Activated CD4-positive, alpha-beta memory T cell treated with anti-CD3 and anti-CD28 coated beads for 36 hours (primary cell): ENCODE data around the gene NOVA2. TPM values are rescaled to one million over a fixed set of nuclear protein-coding genes. Genes with fewer than 3 reads are reported as not detected.
A peak's percentile ranks its signal among the peaks of the same experiment; 100 is the strongest.
"Not testable (repeated sequence)": the region's sequence is repeated elsewhere in the genome, so short reads cannot be mapped to it uniquely, and the experiment has no call there.

ENCODE experiments used
- CTCF ChIA-PET: fragments of 350-600 bp; sonication (Branson Sonifier 250); formaldehyde crosslinking; loops from one replicate; lab custom pipeline; 2021; ENCODE audit warnings: antibody characterized with exemption, inconsistent platforms; lab: Charles Lee
- POLR2A ChIA-PET: fragments of 350-600 bp; sonication (Branson Sonifier 250); formaldehyde crosslinking; loops from one replicate; lab custom pipeline; 2021; ENCODE audit warnings: antibody characterized with exemption; lab: Charles Lee
- DNase-seq: peaks from one replicate; pipeline ENCODE4 v3.0.0-alpha.2; 2020
- H3K27ac Mint-ChIP-seq: one replicate; pipeline ENCODE4 v1.8.0; 2021; ENCODE audit warnings: mixed read lengths
- H3K27me3 Mint-ChIP-seq: one replicate; pipeline ENCODE4 v1.8.0; 2021; ENCODE audit warnings: mixed read lengths
- H3K36me3 Mint-ChIP-seq: one replicate; pipeline ENCODE4 v1.8.0; 2021; ENCODE audit warnings: mixed read lengths
- H3K4me1 Mint-ChIP-seq: one replicate; pipeline ENCODE4 v1.8.0; 2021; ENCODE audit warnings: low read depth, mixed read lengths
- H3K4me3 Mint-ChIP-seq: one replicate; pipeline ENCODE4 v1.8.0; 2021; ENCODE audit warnings: mild to moderate bottlenecking, mixed read lengths
- H3K9me3 Mint-ChIP-seq: one replicate; pipeline ENCODE4 v1.8.0; 2021; ENCODE audit warnings: mixed read lengths
- intact Hi-C: fragments of 100-400 bp; cut with micrococcal nuclease; formaldehyde crosslinking; loops from one replicate; pipeline ENCODE4 v1.15.1; 2023
- total RNA-seq, 2 experiments: library from RNA; stranded (reverse); gene quantifications; one replicate each; pipeline ENCODE4 v1.2.3, GENCODE V29; 2021

Gene NOVA2
- total RNA-seq, 2 experiments from 2014 or later: not detected

DNA sequence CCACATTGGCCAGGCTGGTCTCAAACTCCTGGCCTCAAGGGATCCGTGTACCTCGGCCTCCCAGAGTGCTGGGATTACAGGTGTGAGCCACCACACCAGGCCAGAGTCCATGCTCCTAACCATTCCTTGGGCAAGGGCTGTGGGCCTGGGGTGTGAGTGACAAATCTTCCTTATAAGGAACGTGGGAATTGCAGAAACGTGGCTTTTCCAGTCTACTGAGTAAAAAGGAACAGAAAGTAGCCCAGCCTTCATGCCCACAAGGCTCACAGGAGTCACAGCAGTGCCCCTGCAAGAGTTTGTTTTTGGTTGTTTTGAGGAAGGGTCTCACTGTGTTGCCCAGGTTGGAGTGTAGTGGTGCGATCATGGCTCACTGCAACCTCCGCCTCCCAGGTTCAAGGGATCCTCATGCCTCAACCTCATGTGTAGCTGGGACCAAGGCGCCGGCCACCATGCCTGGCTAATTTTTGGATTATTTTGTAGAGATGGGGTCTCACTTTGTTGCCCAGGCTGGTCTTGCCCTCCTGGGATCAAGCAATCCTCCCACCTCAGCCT, 76.3 kb downstream of the NOVA2 start:
- intact Hi-C loops: no loop called here
- H3K9me3 Mint-ChIP-seq: no peaks in the 10 kb centered on the region
- H3K4me1 Mint-ChIP-seq: peaks cover 9% of the 10 kb centered on the region
- CTCF ChIA-PET: no interaction called here
- no peaks in the 10 kb centered on the region for H3K27me3 Mint-ChIP-seq
- H3K36me3 Mint-ChIP-seq: peaks cover 16% of the 10 kb centered on the region
- H3K27ac Mint-ChIP-seq: no peak overlapping the region
- no peak overlapping the region for H3K4me3 Mint-ChIP-seq
- POLR2A ChIA-PET: no interaction called here
- DNase-seq: no peak

GRCh38 chr19:45895983-45896599, 77.6 kb downstream of the NOVA2 start:
- H3K4me1 Mint-ChIP-seq, H3K4me3 Mint-ChIP-seq, H3K27ac Mint-ChIP-seq, DNase-seq, H3K27me3 Mint-ChIP-seq, intact Hi-C loops, POLR2A ChIA-PET, CTCF ChIA-PET, H3K9me3 Mint-ChIP-seq: not testable (repeated sequence)
- H3K36me3 Mint-ChIP-seq: peaks cover 16% of the 10 kb centered on the region

GRCh38 chr19:45895519-45895972, 78.1 kb downstream of the NOVA2 start:
- POLR2A ChIA-PET: no interaction called here
- CTCF ChIA-PET: no interaction called here

GRCh38 chr19:45890877-45891276, 82.8 kb downstream of the NOVA2 start:
- H3K9me3 Mint-ChIP-seq: no peaks in the 10 kb centered on the region
- peaks cover 5% of the 10 kb centered on the region for H3K36me3 Mint-ChIP-seq
- H3K27me3 Mint-ChIP-seq: no peaks in the 10 kb centered on the region
- no peak overlapping the region for H3K27ac Mint-ChIP-seq
- intact Hi-C loops: no loop called here
- ChIA-PET CTCF (no interaction called here), POLR2A (no interaction called here)
- H3K4me3 Mint-ChIP-seq: no peak overlapping the region
- DNase-seq: no peak
- peaks cover 2% of the 10 kb centered on the region for H3K4me1 Mint-ChIP-seq

More at GRCh38 chr19:45895519-45895972, 78.1 kb downstream of the NOVA2 start:
- Mint-ChIP-seq H3K4me3 (no peak overlapping the region), H3K27ac (no peak overlapping the region), H3K9me3 (no peaks in the 10 kb centered on the region), H3K27me3 (no peaks in the 10 kb centered on the region), H3K36me3 (peaks cover 12% of the 10 kb centered on the region), H3K4me1 (peaks cover 5% of the 10 kb centered on the region)
- intact Hi-C loops: no loop called here
- no peak for DNase-seq

- Mint-ChIP-seq H3K27me3 (no peaks in the 10 kb centered on the region), H3K36me3 (no peaks in the 10 kb centered on the region), H3K9me3 (no peaks in the 10 kb centered on the region), H3K4me1 (peaks cover 8% of the 10 kb centered on the region), H3K27ac (no peak overlapping the region), H3K4me3 (no peak overlapping the region)
- intact Hi-C loops: no loop called here
- DNase-seq: no peak
- ChIA-PET CTCF (no interaction called here), POLR2A (no interaction called here)
Measured at GRCh38 chr19:45889210-45889885, 84.3 kb downstream of the NOVA2 start.

DNA sequence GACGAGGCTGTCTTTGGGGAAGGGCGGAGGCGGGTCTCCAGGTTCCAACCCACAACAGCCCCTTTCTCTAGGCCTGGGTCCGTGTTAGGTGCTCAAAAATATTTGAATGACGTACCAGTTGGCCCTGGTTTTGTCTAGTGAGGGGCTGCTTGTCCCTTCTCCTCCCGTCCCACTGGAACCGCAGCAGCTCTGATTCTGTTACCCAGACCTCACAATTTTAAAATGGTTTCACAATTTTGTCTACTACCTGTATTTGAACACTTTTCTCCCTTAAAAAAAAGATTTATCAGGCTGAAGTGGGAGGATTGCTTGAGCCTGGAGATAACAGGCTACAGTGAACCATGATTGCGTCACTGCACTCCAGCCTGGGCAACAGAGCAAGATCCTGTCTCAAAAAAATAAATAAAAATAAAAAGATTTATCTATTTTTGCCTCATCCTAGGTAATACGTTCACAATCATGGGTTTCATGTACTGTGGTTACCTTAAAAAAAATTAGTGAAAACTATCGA, 86.4 kb downstream of the NOVA2 start:
- peaks cover 4% of the 10 kb centered on the region for H3K36me3 Mint-ChIP-seq
- CTCF ChIA-PET: interaction anchor here (1.0 to 3.5 kb wide), 2 partner anchors 15 to 16 kb away, joined by 3 to 28 read pairs; partner anchors contain the start of gene MYPOP
- peaks cover 18% of the 10 kb centered on the region for H3K4me1 Mint-ChIP-seq
- intact Hi-C loops: no loop called here
- POLR2A ChIA-PET: interaction anchor here (2.6 to 3.5 kb wide), 2 partner anchors 15 to 23 kb away, joined by 16 to 25 read pairs; partner anchors contain the start of genes FOXA3 and MYPOP
- H3K27me3 Mint-ChIP-seq: no peaks in the 10 kb centered on the region
- H3K9me3 Mint-ChIP-seq: no peaks in the 10 kb centered on the region
- H3K27ac Mint-ChIP-seq: peak overlapping the region; percentile 92
- no peak for DNase-seq
- H3K4me3 Mint-ChIP-seq: peak overlapping the region; percentile 85

- intact Hi-C loops: loop anchor here (1.0 kb wide), 5 partner anchors 16 to 379 kb away; partner anchors contain the start of genes CCDC61, MYPOP, SYMPK and VASP
- peak; percentile 95 for DNase-seq
- Mint-ChIP-seq H3K4me1 (peaks cover 22% of the 10 kb centered on the region), H3K4me3 (peak overlapping the region; percentile 85), H3K36me3 (peaks cover 4% of the 10 kb centered on the region), H3K27ac (peak overlapping the region; percentile 92), H3K27me3 (no peaks in the 10 kb centered on the region), H3K9me3 (no peaks in the 10 kb centered on the region)
- ChIA-PET POLR2A (interaction anchor here (0.6 to 3.5 kb wide), 8 partner anchors 16 to 1134 kb away, joined by 3 to 25 read pairs (median 3); partner anchors contain the start of genes FOXA3, MYPOP and SIX5), CTCF (interaction anchor here (0.6 to 5.7 kb wide), 9 partner anchors 15 to 631 kb away, joined by 3 to 106 read pairs (median 4); partner anchors contain the start of genes CCDC61, FOXA3, MYPOP and SIX5)
Measured at GRCh38 chr19:45886427-45887199, 87.1 kb downstream of the NOVA2 start.

GRCh38 chr19:45885556-45886426, 87.9 kb downstream of the NOVA2 start, which contains the start of gene IRF2BP1:
TSS of gene IRF2BP1 (minus strand) at chr19:45886141. CDS start at chr19:45885774, 367 bp downstream.
- peak; percentile 93 for DNase-seq
- Mint-ChIP-seq H3K4me3 (peak within 1 kb of the TSS; percentile 85), H3K9me3 (no peaks in the 10 kb centered on the region), H3K4me1 (peaks cover 28% of the 10 kb centered on the region), H3K27ac (peak within 1 kb of the TSS; percentile 92), H3K27me3 (peaks cover 1% of the 10 kb centered on the region), H3K36me3 (peaks cover 4% of the 10 kb centered on the region)
- CTCF ChIA-PET: interaction anchor here (0.6 to 5.7 kb wide), 9 partner anchors 16 to 632 kb away, joined by 3 to 106 read pairs (median 4); partner anchors contain the start of genes CCDC61, FOXA3, MYPOP and SIX5
- POLR2A ChIA-PET: interaction anchor here (0.6 to 3.5 kb wide), 8 partner anchors 17 to 1133 kb away, joined by 3 to 25 read pairs (median 3); partner anchors contain the start of genes FOXA3, MYPOP and SIX5
- intact Hi-C loops: loop anchor here (1.0 kb wide), 6 partner anchors 17 to 378 kb away; partner anchors contain the start of genes CCDC61, MYPOP, SIX5 and SYMPK

- peak overlapping the region; percentile 58 for H3K4me3 Mint-ChIP-seq
- H3K4me1 Mint-ChIP-seq: peaks cover 28% of the 10 kb centered on the region
- peak; percentile 44 for DNase-seq
- H3K9me3 Mint-ChIP-seq: no peaks in the 10 kb centered on the region
- intact Hi-C loops: loop anchor here (1.0 kb wide), 1 partner anchor 116 kb away; the partner anchor contains the start of gene SIX5
- H3K27me3 Mint-ChIP-seq: peaks cover 1% of the 10 kb centered on the region
- CTCF ChIA-PET: interaction anchor here (0.6 to 5.7 kb wide), 7 partner anchors 17 to 380 kb away, joined by 3 to 106 read pairs (median 7); partner anchors contain the start of genes CCDC61, FOXA3, MYPOP and SYMPK
- no peak overlapping the region for H3K27ac Mint-ChIP-seq
- POLR2A ChIA-PET: interaction anchor here (2.6 to 3.5 kb wide), 2 partner anchors 18 to 21 kb away, joined by 16 to 25 read pairs; partner anchors contain the start of genes FOXA3 and MYPOP
- peaks cover 4% of the 10 kb centered on the region for H3K36me3 Mint-ChIP-seq
Measured at GRCh38 chr19:45884682-45885555, 88.7 kb downstream of the NOVA2 start.
